HCT116 (cell line): Measurements from ENCODE around the gene EFCAB5.

Experiments
- FOSL1 ChIP-seq: IDR thresholded peaks from 2 replicates; pipeline ENCODE4 v1.6.1; 2012; ENCODE audit warnings: low read depth
- POLR2A ChIP-seq: IDR thresholded peaks from 2 replicates; pipeline ENCODE4 v1.7.0; 2011; ENCODE audit warnings: borderline replicate concordance; ENCODE audit not compliant: insufficient read depth, insufficient read length; ENCODE audit errors: extremely low read depth
- SIN3A ChIP-seq: IDR thresholded peaks from 2 replicates; pipeline ENCODE4 v1.6.1; 2012; ENCODE audit warnings: low read depth
- ZNF274 ChIP-seq: fragments of 200-500 bp; sonication (Bioruptor generic); IDR thresholded peaks from 2 replicates; pipeline ENCODE4 v1.6.1; 2014; ENCODE audit warnings: mild to moderate bottlenecking, low read depth, low read length, inconsistent platforms
- TF ChIP-seq, protein P1 (sequence below), 3 experiments: fragments of 200-600 bp in 1 of 3; sonication (generic) in 1 of 3; IDR thresholded peaks in 2 of 3; conservative IDR thresholded peaks in 1 of 3; 2 replicates each; pipeline ENCODE4 v1.5.1; 2012 to 2017; ENCODE audit warnings: low read depth in 2 of 3, low read length in 2 of 3, antibody characterized with exemption in 1 of 3, borderline replicate concordance in 1 of 3, control low read depth in 1 of 3, mild to moderate bottlenecking in 1 of 3, mixed read lengths in 1 of 3, mixed run types in 1 of 3, moderate library complexity in 1 of 3; ENCODE audit not compliant: insufficient read depth in 1 of 3
- TF ChIP-seq, protein P2 (sequence below): IDR thresholded peaks from 2 replicates; pipeline ENCODE4 v1.6.1; 2012; ENCODE audit warnings: low read depth

DNA sequence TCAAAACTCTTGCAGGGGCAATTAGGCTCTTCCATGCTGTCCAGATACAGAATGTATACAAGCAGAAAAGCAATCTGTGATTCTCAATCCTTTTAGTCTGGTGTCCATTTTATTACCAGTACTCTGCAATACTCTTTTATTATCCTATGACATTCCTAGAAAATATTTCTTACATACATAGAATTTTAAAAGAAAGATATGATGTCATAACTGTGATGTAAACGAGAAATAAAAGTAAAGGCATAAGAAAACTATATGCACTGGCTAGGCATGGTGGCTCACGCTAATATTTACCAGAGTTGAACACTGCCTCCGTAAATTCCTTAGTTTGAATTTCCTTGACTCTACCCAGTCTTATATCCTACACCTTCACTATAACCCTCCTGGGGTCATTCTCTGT is 55.0 kb downstream of the EFCAB5 start:
- TF ChIP-seq, protein P1, sequence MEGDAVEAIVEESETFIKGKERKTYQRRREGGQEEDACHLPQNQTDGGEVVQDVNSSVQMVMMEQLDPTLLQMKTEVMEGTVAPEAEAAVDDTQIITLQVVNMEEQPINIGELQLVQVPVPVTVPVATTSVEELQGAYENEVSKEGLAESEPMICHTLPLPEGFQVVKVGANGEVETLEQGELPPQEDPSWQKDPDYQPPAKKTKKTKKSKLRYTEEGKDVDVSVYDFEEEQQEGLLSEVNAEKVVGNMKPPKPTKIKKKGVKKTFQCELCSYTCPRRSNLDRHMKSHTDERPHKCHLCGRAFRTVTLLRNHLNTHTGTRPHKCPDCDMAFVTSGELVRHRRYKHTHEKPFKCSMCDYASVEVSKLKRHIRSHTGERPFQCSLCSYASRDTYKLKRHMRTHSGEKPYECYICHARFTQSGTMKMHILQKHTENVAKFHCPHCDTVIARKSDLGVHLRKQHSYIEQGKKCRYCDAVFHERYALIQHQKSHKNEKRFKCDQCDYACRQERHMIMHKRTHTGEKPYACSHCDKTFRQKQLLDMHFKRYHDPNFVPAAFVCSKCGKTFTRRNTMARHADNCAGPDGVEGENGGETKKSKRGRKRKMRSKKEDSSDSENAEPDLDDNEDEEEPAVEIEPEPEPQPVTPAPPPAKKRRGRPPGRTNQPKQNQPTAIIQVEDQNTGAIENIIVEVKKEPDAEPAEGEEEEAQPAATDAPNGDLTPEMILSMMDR (IDR thresholded peaks at IDR 0.05 in 2 of 3, conservative IDR thresholded peaks at IDR 0.05 in 1 of 3; ENCODE audit: borderline replicate concordance in 1 of 3, insufficient read depth in 1 of 3, low read depth in 2 of 3, low read length in 2 of 3), result no peak
- no peak for TF ChIP-seq FOSL1
- no peak for TF ChIP-seq POLR2A
- TF ChIP-seq SIN3A, result no peak
- TF ChIP-seq ZNF274, result no peak
- TF ChIP-seq, protein P2, sequence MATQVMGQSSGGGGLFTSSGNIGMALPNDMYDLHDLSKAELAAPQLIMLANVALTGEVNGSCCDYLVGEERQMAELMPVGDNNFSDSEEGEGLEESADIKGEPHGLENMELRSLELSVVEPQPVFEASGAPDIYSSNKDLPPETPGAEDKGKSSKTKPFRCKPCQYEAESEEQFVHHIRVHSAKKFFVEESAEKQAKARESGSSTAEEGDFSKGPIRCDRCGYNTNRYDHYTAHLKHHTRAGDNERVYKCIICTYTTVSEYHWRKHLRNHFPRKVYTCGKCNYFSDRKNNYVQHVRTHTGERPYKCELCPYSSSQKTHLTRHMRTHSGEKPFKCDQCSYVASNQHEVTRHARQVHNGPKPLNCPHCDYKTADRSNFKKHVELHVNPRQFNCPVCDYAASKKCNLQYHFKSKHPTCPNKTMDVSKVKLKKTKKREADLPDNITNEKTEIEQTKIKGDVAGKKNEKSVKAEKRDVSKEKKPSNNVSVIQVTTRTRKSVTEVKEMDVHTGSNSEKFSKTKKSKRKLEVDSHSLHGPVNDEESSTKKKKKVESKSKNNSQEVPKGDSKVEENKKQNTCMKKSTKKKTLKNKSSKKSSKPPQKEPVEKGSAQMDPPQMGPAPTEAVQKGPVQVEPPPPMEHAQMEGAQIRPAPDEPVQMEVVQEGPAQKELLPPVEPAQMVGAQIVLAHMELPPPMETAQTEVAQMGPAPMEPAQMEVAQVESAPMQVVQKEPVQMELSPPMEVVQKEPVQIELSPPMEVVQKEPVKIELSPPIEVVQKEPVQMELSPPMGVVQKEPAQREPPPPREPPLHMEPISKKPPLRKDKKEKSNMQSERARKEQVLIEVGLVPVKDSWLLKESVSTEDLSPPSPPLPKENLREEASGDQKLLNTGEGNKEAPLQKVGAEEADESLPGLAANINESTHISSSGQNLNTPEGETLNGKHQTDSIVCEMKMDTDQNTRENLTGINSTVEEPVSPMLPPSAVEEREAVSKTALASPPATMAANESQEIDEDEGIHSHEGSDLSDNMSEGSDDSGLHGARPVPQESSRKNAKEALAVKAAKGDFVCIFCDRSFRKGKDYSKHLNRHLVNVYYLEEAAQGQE, result no peak
